NCI-H524 (cell line): Measurements from ENCODE around the gene GMPR.
"Not testable (repeated sequence)": the region's sequence is repeated elsewhere in the genome, so short reads cannot be mapped to it uniquely, and the experiment has no call there.

Source experiments
- DNase-seq, 2 experiments: peaks; one replicate each; lab custom pipeline; 2025; lab: John Stamatoyannopoulos, UW

Gene GMPR

DNA sequence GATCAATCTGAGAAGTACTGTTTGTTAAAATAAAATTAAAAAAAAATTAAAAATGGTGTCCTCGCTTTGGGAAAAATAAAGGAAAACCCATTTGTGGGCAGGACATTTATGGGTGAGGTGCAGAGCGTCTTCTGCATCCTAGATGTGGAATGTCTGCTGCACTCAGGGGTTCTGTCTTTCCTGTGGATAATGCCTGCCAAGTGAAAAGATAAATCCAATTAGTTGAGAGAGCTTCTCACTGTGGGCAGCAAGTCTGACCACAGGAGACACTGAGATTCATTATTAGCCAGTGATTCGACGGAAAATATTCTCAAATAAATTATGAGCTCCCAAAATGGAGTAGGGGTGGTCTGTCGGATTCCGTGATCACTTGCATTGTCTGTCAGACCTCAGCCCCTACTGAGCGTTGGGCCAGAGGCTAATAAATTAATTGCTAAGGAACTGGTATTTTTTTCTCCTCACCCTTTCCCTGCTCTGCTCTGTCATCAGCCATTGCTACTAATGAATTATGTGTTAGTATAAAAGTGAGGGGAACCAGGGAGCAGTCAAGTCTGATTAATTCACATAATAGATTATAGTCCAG is 10.0 kb downstream of the GMPR start:
- DNase-seq = no peak

DNA sequence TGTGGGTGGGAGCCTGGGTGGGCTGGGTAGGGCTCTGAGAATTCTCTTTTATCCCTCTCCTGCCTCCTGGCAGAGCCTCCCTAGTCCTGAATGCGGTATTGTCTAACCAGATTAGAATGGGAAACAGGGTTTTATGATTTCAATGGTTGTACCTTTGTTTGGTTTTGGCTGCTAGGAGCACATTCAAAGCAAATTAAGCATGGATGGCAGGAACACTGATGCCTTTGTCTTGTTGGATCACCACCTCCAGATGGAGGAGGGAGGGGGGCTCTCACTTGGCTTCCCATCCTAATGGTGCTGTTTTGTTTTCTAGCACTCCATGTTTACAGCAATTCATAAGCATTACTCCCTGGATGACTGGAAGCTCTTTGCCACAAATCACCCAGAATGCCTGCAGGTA is 11.6 kb downstream of the GMPR start:
- no peak for DNase-seq

DNA sequence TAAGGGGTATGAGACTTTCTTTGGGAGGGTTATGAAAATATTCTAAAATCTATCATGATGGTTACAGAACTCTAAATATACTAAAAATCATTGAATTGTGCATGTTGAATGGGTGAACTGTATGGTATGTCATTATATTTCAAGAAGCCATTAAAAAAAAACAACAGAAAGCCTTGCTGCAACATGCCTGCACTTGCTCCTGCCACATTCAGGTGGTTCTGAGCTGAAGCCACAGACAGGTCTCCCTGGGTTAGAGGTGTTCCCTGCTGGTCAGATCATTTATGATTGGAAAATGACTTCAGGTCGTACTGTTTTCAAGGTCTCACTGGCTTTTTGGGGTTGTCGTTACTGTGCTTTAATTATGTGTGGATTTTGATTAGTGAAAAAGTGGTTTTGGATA is 13.3 kb downstream of the GMPR start:
- DNase-seq = no peak

DNA sequence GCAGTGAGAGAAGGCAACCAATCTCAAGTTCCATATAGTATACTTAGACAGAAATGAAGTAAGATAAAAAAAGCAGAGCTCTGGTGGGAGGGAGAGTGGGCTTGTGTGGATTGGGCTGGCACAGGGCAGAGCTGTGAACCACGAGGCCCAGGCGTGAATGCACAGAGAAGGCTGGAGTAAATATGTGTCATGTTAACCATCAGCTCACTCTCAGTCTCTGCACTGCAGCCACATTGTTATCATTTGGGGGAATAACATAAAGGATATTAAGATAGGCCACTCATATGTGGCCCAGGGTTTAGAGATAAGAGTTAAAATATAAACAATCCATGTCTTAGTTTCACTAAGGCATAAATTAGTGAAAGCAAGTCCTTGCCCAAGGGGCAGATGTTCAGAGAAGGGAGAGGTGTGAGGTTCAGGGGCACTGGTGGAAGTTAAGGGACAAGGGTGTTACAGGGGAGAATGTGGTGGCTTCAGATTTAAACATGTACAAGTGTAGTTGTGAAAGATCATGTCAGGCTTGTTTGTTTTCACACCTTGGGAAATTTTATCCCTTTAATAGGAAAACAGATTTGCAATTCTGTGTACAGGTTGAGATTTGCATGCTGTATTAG is 14.4 kb downstream of the GMPR start:
- DNase-seq = no peak

DNA sequence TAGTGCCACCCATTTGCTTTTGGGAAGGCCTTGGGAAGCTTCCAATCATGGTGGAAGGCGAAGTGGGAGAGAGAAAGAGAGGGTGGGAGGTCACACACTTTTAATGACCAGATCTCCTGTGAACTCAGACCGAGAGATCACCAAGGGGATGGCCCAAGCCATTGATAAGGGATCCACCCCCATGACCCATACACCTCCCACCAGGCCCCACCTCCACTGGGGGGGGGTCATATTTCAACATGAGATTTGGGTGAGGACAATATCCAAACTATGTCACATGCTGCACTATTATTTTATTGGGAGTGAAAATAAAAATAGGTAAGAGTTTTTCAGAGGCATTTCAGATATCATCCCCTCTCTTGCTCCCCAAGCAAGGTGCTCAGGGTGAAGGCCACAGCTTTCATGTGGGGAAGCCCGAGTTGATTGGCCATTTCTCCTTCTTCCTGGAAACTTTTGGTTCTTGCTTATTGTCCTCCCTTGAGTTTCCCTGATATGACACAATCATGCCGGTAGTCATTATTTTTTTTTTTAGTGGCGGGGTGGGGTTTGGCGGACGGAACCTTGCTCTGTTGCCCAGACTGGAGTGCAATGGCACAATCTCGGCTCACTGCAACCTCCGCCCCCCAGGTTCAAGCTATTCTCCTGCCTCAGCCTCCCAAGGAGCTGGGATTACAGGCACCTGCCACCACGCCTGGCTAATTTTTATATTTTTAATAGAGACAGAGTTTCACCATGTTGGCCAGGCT is 15.2 kb downstream of the GMPR start:
- DNase-seq = no peak

DNA sequence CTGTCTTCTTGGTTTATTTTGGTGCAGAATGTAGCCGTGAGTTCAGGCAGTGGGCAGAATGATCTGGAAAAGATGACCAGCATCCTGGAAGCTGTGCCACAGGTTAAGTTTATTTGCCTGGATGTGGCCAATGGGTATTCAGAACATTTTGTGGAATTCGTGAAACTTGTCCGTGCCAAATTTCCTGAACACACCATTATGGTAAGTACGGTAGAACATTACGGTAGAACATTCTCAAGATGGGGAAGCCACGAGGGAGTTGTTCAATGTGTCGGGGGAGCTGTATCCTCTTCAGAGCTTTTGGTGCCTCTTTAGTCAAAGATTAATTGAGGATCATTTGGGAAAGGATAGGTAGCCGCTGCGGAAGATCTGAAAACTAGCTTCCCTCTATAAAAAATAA is 16.1 kb downstream of the GMPR start:
- DNase-seq = no peak

DNA sequence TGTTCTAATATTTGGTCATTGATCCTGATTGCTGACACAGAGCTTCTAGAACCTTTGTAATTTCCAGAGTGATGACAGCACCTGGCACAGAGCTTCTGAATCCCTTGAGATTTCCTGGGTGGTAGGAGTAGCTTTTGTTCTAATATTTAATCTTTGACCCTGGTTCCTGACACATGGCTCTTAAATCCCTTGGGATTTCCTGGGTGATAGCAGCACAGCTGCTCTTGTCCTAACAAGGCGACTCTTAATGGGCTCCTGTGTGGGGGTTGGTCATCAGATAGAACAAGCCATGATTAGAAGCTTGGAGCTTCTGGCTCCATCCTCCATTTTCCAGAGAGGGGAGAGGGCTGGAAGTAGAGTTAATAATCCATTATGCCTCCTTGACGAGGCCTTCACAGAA is 18.4 kb downstream of the GMPR start:
- peak; percentile 20 to 81 for DNase-seq

DNA sequence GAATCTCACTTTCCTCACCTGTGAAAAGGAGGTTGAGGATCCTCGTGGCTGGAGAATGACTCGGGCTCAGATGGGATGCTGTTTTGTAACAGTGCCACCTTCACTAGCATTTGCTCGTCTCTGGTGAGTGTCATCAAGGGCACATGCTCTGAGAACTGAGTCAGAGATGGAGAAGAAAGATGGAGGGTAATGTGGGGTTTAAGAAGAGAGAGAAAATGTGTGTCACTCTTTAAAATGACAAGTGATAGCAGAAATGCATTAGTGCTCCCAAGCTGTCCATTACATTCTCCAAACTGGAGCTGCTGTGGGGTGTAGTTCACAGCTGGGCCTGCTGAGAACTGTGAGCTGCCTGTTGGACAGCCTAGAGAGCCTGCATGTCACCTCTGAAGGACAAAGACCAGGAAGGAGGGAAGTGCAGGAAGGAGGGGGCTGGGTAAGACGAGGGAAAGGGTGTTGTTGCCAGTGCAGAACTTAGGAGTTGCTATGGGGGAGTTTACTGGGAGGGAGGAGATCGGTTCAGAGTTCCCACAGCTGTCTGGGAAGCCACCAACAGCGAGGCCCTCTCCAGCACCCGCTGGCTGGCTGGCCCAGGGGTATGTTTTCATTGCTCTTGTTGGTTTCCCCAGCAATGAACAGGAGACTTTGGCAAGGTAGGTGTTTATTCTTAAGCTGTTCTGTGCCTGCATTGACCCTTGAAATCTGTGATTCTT is 19.8 kb downstream of the GMPR start:
- DNase-seq = no peak

DNA sequence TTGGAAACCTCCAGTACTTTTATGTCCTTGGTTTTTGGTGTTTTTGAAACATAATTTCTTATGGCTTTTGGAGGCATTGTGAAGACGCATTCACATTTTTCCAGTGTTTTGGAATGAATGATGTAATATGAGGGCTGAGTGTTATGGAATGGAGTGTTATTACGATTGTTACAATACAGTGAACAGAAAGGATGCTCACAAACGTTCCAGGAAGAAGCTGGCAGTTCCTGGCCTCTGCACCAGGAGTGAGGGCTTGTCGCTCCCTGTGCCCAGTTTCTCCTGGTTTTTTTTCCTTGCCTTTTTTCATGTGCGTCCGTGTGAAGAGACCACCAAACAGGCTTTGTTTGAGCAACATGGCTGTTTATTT is 20.3 kb downstream of the GMPR start:
- no peak for DNase-seq

DNA sequence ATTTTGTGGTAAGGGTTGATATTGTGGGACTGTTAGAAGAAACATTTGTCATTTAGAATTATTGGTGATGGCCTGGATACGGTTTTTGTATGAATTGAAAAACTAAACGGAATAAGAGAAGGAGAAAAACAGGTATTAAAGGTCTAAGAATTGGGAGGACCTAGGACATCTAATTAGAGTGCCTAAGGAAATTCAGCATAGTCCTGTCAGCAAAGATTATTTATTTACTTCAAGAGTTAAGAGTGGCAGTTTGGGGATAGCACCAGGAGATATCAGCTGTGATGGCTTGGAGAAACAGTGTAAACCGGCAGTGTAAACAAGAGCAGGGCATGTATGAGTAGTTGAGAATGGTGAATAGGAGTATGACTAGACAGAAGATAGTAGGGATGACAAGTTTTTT is 21.2 kb downstream of the GMPR start:
- DNase-seq = not testable (repeated sequence)

DNA sequence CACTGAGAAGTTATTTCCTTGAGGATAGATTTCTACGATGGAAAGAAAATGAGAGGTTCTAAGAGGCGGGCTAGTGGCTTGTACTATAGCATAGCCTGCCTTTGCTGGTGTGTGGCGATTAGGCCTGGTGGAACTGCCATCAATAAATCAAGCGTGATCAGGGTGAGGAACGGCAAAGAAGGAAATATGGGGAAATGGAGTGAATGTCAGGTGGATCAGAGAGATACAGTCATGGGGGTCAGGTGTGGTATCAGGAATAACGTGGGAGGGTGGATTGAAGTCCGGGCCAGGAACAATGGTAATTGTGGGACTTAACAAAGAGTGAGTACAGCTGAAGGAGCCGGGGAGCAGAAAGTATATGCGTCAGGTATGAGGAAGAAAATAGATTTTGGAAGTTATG is 22.2 kb downstream of the GMPR start:
- DNase-seq = not testable (repeated sequence)

DNA sequence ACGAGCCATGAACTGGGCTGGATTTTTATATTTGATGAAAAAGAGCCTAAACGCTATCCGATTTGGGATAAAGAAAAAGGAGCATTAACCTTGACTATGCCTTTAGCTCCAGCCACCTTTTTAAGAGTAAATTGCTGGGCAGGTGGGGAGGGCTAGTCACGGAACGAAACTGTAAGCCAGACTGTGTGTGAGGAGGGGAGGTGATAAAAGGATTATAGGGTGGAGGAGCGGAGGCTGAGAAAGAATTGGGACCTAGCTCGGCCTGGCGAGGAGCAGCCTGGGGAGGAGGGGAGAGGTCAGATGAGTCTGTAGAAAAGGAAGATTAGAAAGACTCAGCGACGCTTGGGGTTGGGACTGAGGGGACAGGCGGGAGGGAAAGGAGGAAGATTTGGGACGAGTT is 24.4 kb downstream of the GMPR start:
- not testable (repeated sequence) for DNase-seq

DNA sequence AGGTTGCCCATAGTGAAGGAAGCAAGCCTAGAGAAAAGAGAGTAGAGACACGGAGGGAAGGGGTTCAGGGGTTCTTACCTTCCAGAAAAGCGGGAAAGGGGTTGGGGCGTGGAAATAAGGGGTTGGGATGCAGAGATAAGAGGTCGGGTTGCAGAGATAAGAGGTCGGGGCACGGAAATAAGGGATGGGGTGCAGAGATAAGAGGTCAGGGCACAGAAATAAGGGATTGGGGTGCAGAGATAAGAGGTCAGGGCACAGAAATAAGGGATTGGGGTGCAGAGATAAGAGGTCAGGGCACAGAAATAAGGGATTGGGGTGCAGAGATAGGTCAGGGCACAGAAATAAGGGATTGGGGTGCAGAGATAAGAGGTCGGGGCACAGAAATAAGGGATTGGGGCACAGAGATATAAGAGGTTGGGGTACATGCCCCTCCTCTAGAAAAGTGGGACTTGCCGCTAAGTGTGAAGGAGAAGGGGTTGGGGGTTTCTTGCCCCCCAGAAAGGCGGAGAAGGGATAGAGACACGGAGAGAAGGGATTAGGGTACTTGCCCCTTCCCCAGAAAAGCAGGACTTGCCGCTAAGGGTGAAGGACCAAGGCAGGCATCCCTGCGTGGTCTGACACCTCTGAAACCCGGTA is 25.2 kb downstream of the GMPR start:
- DNase-seq = not testable (repeated sequence)

DNA sequence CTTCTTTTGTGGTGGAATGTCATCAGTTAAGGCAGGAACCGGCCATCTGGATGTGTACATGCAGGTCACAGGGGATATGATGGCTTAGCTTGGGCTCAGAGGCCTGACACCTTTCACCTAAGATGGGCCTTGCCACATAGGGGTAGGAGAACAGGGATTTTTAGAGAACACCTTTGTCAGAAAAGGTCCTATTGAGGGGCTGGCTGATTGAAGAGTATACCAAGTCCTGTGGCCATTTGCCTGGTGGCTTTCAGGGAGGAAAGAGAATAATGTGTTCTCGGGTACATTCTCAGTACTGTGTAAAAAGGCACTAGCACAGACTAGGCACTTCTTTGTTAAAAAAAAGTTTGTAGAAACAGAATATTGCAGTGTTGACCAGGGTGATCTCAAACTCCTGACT is 26.4 kb downstream of the GMPR start:
- DNase-seq = no peak

DNA sequence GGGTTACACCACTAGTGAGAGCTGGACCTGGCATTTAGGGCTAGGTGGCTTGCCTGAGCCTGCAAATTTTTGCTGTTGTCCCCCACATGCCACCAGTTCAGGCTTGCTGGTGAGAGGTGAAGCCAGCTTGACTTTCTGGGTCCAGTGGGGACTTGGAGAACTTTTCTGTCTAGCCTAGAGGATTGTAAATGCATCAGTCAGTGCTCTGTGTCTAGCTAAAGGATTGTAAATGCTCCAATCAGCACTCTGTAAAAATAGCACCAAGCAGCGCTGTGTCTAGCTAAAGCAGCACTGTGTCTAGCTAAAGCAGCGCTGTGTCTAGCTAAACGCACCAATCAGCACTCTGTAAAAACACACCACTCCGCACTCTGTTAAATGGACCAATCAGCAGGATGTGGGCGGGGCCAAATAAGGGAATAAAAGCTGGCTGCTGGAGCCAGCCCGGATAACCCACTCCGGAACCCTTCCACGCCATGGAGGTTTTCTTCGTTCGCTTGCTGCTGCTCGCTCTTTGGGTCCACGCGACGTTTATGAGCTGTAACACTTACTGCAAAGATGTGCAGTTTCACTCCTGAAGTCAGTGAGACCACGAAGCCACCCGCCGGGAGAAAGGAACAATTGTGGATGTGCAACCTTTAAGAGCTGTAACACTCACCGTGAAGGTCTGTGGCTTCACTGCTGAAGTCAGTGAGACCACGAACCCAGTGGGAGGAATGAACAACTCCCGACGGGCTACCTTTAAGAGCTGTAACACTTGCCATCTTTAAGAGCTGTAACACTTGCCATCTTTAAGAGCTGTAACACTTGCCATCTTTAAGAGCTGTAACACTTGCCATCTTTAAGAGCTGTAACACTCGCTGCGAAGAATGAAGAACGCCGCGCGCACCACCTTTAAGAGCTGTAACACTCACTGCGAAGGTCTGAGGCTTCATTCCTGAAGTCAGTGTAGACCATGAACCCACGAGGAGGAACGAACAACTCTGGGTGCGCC is 27.3 kb downstream of the GMPR start:
- no peak for DNase-seq

DNA sequence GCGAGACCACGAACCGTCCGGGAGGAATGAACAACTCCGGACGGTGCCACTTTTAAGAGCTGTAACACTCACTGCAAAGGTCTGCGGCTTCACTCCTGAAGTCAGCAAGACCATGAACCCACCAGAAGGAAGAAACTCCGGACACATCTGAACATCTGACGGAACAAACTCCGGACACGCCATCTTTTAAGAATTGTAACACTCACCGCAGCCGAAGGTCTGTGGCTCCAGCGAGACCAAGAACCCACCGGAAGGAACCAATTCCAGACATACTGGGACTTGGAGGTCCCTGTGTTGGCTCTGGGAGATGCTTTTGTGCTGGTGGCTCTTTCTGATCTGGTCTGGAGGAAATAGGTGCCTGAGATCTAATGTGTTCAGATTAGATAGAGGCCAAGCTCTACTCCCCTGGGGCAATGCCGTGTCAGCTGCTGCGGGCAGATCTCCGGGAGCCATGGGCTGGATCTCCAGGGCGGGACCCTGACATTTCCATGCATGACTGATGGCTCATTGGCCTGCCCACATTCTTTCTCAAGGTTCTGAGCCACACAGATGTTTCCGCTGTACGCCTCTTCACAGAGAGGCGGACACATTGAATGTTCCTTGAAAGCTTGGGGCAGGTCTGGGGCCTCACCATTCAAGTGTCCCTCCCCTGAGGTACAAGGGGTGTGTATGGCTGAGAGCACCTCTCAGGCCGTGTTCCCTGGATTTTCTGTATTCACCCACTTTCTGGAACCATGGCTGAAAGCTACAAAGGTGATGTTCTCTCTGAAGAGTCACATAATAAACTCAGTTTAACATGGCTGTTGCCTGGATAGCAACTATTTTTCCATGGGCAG is 29.3 kb downstream of the GMPR start:
- DNase-seq = no peak

DNA sequence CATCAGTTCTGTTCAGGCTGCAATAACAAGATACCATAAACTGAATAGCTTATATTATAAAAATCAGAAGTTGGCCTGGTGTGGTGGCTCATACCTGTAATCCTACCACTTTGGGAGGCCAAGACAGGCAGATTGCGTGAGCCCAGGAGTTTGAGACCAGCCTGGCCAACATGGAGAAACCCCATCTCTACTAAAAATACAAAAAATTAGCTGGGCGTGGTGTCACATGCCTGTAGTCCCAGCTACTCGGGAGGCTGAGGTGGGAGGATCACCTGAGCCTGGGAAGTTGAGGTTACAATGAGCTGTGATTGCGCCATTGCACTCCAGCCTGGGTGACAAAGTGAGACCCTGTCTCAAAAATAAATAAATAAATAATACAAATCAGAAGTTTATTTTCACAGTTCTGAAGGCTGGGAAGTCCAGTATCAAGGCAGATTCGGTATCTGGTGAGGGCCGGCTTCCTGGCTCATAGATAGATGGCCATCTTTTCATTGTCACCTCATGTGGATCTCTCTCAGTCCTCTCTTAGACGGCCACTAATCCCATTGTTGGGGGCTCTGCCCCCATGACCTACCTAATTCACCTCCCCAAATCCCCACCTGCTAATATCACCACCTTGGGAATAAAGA is 31.2 kb downstream of the GMPR start:
- not testable (repeated sequence) for DNase-seq

DNA sequence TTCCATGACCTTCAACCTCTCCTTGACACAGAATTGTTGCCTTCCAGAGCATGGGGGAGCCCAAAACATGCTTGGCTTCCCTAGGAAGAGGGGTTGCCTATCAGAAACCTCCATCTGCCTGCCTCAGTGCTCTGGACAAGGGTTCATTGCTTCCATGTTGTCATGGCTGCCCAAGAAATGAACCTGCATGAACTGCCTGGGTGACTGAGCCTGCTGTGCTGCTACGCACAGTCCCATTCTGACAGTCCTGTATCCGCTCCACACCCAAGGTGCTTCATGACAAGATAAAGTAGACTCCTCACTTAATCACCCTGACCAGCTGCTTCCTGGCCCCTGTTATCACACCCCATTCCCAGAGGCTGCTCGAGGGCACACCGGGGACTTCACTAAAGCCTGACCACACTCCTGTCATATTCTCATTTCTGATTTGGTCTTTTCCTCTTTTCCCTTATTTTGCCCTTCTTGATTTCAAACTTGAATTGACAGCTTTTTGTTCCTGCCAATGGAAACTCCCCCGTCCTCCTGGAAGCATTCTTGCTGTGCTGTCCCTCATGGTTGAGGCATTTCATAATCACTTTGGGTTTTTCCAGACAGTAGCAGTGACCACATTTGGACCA is 31.9 kb downstream of the GMPR start:
- peak in 1 of 2 experiments; percentile 13 for DNase-seq

DNA sequence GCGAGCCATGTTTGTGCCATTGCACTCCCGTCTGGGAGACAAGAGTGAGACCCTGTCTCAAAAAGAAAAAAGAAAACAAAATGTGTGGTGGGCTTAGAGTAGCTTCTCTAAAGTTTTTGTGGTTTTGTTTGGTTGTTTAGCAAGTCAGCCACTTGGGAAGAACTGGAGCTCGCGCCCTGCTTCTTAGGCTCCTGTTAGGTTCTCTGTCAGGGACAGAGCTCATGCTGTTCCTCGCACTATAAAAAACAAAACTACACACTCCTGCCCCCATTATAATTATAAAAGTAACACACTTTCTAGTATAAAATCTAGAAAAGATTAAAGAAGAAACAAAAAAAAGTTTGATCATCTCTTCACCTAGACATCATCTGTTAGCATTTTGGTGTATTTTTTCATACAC is 33.0 kb downstream of the GMPR start:
- no peak for DNase-seq
